Prostate gland (tissue), 2 donors: ENCODE data around the gene CYP19A1.

Experiments used
- POLR2A ChIP-seq: fragments of 450-650 bp; IDR thresholded peaks from one replicate; pipeline ENCODE4 v1.6.1; 2016; ENCODE audit warnings: antibody characterized with exemption, mild to moderate bottlenecking
- POLR2AphosphoS5 ChIP-seq: sonication (generic); formaldehyde crosslinking; IDR thresholded peaks from one replicate; pipeline ENCODE4 v1.6.1; 2017; ENCODE audit warnings: antibody characterized with exemption
- TF ChIP-seq, protein P1 (sequence below), 4 experiments: fragments of 200-600 bp in 2 of 4; fragments of 450-650 bp in 2 of 4; sonication (generic) in 2 of 4; IDR thresholded peaks; 1 replicate in 3 of 4; 2 replicates in 1 of 4; pipeline ENCODE4 v1.5.1; 2016 to 2019; ENCODE audit warnings: antibody characterized with exemption in 4 of 4, mild to moderate bottlenecking in 2 of 4, moderate library complexity in 2 of 4

DNA sequence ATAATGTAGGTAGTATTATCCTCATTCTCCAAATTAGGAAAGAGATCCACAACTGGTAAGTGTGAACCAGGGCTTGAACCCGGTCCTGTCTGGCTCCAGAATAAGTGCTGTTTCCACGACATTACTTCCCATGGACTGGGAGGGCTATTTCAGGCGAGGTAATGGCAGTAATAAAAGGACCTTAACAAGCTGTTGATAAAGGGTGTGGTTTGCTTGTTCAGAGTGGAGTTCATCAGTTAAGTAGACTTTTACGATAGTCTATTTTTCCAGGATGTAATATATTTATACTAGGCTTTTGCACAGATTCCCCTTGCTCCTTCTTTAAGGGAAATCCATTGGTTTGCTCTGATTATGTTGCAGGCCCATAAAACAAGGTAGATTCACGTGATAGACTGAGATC is 155.3 kb downstream of the CYP19A1 start:
- TF ChIP-seq, protein P1, sequence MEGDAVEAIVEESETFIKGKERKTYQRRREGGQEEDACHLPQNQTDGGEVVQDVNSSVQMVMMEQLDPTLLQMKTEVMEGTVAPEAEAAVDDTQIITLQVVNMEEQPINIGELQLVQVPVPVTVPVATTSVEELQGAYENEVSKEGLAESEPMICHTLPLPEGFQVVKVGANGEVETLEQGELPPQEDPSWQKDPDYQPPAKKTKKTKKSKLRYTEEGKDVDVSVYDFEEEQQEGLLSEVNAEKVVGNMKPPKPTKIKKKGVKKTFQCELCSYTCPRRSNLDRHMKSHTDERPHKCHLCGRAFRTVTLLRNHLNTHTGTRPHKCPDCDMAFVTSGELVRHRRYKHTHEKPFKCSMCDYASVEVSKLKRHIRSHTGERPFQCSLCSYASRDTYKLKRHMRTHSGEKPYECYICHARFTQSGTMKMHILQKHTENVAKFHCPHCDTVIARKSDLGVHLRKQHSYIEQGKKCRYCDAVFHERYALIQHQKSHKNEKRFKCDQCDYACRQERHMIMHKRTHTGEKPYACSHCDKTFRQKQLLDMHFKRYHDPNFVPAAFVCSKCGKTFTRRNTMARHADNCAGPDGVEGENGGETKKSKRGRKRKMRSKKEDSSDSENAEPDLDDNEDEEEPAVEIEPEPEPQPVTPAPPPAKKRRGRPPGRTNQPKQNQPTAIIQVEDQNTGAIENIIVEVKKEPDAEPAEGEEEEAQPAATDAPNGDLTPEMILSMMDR (IDR thresholded peaks at IDR 0.05) = no peak
- no peak for TF ChIP-seq POLR2A
- TF ChIP-seq POLR2AphosphoS5 = peak; percentile 27
